HG03196 (cell line): ENCODE measurements around the gene ABCC5.

Source experiments
- ATAC-seq: cut with Tn5 transposase; IDR thresholded peaks from one replicate; pipeline ENCODE4 v1.9.1; 2021; ENCODE audit not compliant: unreplicated experiment

Gene ABCC5

GRCh38 chr3:183927059-183927458 is 90.6 kb downstream of the ABCC5 start:
- no peak for ATAC-seq

GRCh38 chr3:183924956-183925355 is 92.7 kb downstream of the ABCC5 start:
- ATAC-seq, result no peak

GRCh38 chr3:183924543-183924942 is 93.1 kb downstream of the ABCC5 start:
- no peak for ATAC-seq

- no peak for ATAC-seq
These were observed 95.3 kb downstream of the ABCC5 start for GRCh38 chr3:183922421-183922820.

- ATAC-seq, result no peak
These were observed 96.6 kb downstream of the ABCC5 start for GRCh38 chr3:183921096-183921495.

- no peak for ATAC-seq
These were observed 97.3 kb downstream of the ABCC5 start for GRCh38 chr3:183920416-183920815.

GRCh38 chr3:183918178-183918577 is 99.5 kb downstream of the ABCC5 start:
- ATAC-seq, result no peak

- ATAC-seq, result no peak
These were observed 99.9 kb downstream of the ABCC5 start for GRCh38 chr3:183917776-183918175.

GRCh38 chr3:183914856-183915255 is 102.8 kb downstream of the ABCC5 start:
- ATAC-seq, result no peak

GRCh38 chr3:183913580-183913920 is 104.1 kb downstream of the ABCC5 start:
- no peak for ATAC-seq

- ATAC-seq, result no peak
These were observed 104.6 kb downstream of the ABCC5 start for GRCh38 chr3:183912895-183913579.

- no peak for ATAC-seq
These were observed 105.7 kb downstream of the ABCC5 start for GRCh38 chr3:183911763-183912506.

- no peak for ATAC-seq
These were observed 106.6 kb downstream of the ABCC5 start for GRCh38 chr3:183911087-183911486.

- no peak for ATAC-seq
These were observed 108.6 kb downstream of the ABCC5 start for GRCh38 chr3:183909030-183909600.

GRCh38 chr3:183907911-183908331 is 109.8 kb downstream of the ABCC5 start:
- ATAC-seq, result no peak

- no peak for ATAC-seq
These were observed 110.5 kb downstream of the ABCC5 start for GRCh38 chr3:183907176-183907575.

GRCh38 chr3:183906234-183906921 is 111.3 kb downstream of the ABCC5 start:
- no peak for ATAC-seq

- no peak for ATAC-seq
These were observed 112.6 kb downstream of the ABCC5 start for GRCh38 chr3:183904833-183905780.

GRCh38 chr3:183898028-183898431 is 119.7 kb downstream of the ABCC5 start:
- no peak for ATAC-seq

GRCh38 chr3:183897606-183898005 is 120.1 kb downstream of the ABCC5 start:
- ATAC-seq, result no peak

- no peak for ATAC-seq
These were observed 121.1 kb downstream of the ABCC5 start for GRCh38 chr3:183896610-183897009.
